HFFc6 (cell line): Measurements from ENCODE around the gene TTC23L. TPM values are rescaled to one million over a fixed set of nuclear protein-coding genes. Genes with fewer than 3 reads are reported as not detected.
A peak's percentile ranks its signal among the peaks of the same experiment; 100 is the strongest.

Experiments used
- DNase-seq: peaks from one replicate; pipeline ENCODE4 v3.0.0-alpha.2; 2018
- H3K27ac Mint-ChIP-seq: 2 replicates; pipeline ENCODE4 v1.8.0; 2020; ENCODE audit warnings: mild to moderate bottlenecking, mixed read lengths
- H3K27me3 Mint-ChIP-seq: 2 replicates; pipeline ENCODE4 v1.8.0; 2021; ENCODE audit warnings: mild to moderate bottlenecking, moderate library complexity, mixed read lengths; ENCODE audit not compliant: insufficient read depth
- H3K36me3 Mint-ChIP-seq: 2 replicates; pipeline ENCODE4 v1.8.0; 2021; ENCODE audit warnings: low read depth, mixed read lengths
- H3K4me1 Mint-ChIP-seq: 2 replicates; pipeline ENCODE4 v1.8.0; 2020; ENCODE audit warnings: low read depth, mixed read lengths
- H3K4me3 Mint-ChIP-seq: 2 replicates; pipeline ENCODE4 v1.8.0; 2020; ENCODE audit warnings: mild to moderate bottlenecking, moderate library complexity, mixed read lengths
- H3K9me3 Mint-ChIP-seq: 2 replicates; pipeline ENCODE4 v1.8.0; 2020; ENCODE audit warnings: mild to moderate bottlenecking, mixed read lengths
- total RNA-seq, 6 experiments: library from RNA; stranded (reverse); fragmentation: NEBNext Ultra II Directional; extraction: Animal tissue kit (Norgen Biotek cat#: 25700); gene quantifications; 2 replicates in 1 of 6; 3 replicates in 5 of 6; pipeline ENCODE4 v1.2.3, GENCODE V29; 2021
- TF ChIP-seq, protein P1 (sequence below): fragments of 200-600 bp; sonication (generic); IDR thresholded peaks from 2 replicates; pipeline ENCODE4 v1.5.0; 2021; ENCODE audit warnings: antibody characterized with exemption, mild to moderate bottlenecking

TTC23L gene
- total RNA-seq, 6 experiments from 2014 or later: not detected

DNA sequence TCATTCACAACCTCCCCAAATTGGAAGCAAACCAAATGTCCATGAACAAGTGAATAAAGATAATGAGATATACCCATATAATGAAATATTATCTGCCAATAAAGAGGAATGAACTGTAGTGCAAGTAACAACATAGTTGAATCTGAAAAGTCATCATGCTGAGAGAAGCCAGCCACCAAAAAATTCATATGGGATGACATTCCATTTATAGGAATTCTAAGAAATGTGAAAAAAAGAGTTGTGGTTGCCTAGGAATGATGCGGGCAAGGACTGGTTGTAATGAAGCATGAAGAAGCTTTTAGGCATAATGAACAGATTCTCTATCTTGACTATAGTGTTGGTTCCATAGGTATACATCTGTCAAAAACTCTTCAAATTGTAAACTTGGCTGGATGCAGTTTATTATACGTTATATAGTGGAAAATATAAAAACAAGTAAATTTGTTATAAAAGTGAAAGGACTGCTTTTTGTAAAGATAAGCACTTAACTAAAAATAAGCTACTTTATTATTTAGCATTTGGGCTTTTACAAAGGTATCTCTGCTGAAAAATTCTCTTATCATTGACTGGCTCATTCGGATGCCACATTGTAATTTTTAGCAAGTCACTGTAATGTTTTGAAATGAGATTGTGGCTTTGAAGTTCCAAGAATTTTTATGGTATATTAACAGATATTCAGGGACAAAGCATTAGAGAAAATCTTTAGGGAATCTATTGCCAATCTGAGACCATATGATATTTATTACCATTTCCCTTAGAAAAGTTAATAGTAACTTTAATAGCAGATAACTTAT, 21.2 kb upstream of the TTC23L start:
- TF ChIP-seq, protein P1, sequence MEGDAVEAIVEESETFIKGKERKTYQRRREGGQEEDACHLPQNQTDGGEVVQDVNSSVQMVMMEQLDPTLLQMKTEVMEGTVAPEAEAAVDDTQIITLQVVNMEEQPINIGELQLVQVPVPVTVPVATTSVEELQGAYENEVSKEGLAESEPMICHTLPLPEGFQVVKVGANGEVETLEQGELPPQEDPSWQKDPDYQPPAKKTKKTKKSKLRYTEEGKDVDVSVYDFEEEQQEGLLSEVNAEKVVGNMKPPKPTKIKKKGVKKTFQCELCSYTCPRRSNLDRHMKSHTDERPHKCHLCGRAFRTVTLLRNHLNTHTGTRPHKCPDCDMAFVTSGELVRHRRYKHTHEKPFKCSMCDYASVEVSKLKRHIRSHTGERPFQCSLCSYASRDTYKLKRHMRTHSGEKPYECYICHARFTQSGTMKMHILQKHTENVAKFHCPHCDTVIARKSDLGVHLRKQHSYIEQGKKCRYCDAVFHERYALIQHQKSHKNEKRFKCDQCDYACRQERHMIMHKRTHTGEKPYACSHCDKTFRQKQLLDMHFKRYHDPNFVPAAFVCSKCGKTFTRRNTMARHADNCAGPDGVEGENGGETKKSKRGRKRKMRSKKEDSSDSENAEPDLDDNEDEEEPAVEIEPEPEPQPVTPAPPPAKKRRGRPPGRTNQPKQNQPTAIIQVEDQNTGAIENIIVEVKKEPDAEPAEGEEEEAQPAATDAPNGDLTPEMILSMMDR: no peak

DNA sequence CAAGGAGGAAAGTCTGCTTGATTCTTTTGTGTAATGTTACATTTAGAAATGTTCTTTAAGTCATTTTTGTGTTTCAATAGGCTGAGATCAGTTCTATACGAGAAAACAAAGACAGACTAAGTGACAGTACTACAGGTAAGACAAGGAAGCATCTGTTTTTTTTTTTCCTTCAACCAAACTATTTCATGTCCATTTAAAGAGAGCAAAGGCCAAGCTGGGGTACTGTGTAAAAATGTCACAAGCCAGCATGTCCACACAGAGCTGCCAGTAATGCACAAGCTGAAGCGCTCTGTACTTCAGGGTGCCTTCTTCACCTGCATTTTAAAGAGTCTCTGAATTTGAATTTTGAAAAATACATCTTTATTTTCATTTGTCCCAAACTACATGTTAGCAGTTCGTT, 20.2 kb upstream of the TTC23L start:
- Mint-ChIP-seq H3K27me3 (peaks cover 4% of the 10 kb centered on the region), H3K4me1 (peaks cover 24% of the 10 kb centered on the region), H3K27ac (no peak overlapping the region), H3K4me3 (no peak overlapping the region), H3K36me3 (peaks cover 37% of the 10 kb centered on the region), H3K9me3 (no peaks in the 10 kb centered on the region)
- no peak for DNase-seq
- TF ChIP-seq, protein P1: no peak

More for the DNA sequence above, 21.2 kb upstream of the TTC23L start:
- peak; percentile 39 for DNase-seq
- Mint-ChIP-seq H3K4me1 (peaks cover 34% of the 10 kb centered on the region), H3K4me3 (no peak overlapping the region), H3K27ac (peak overlapping the region; percentile 63), H3K9me3 (no peaks in the 10 kb centered on the region), H3K36me3 (peaks cover 37% of the 10 kb centered on the region), H3K27me3 (no peaks in the 10 kb centered on the region)

DNA sequence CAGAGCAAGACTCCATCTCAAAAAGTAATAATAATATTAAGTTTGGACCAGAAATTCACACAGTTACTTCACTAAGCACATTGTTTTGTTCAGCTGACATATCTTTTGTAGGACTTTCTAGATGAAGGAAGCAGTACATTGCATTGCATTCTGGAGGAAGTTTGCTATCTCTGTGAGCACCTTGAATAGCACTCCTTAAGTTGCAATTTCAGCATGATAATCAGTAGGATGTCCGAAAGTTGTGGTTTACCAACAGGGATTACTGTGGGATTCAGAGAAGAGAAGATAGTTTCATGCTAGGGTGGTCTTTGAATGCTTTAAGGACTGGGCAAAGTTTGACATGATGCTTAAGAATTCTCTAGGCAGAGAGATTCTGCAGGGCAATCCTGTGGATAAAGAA, 18.4 kb upstream of the TTC23L start:
- Mint-ChIP-seq H3K4me1 (peaks cover 23% of the 10 kb centered on the region; the same call in 1 of the 2 replicates), H3K9me3 (no peaks in the 10 kb centered on the region), H3K27me3 (peaks cover 4% of the 10 kb centered on the region), H3K27ac (peak overlapping the region; percentile 5; the same call in 1 of the 2 replicates), H3K36me3 (peaks cover 40% of the 10 kb centered on the region), H3K4me3 (no peak overlapping the region)
- TF ChIP-seq, protein P1: no peak
- no peak for DNase-seq

DNA sequence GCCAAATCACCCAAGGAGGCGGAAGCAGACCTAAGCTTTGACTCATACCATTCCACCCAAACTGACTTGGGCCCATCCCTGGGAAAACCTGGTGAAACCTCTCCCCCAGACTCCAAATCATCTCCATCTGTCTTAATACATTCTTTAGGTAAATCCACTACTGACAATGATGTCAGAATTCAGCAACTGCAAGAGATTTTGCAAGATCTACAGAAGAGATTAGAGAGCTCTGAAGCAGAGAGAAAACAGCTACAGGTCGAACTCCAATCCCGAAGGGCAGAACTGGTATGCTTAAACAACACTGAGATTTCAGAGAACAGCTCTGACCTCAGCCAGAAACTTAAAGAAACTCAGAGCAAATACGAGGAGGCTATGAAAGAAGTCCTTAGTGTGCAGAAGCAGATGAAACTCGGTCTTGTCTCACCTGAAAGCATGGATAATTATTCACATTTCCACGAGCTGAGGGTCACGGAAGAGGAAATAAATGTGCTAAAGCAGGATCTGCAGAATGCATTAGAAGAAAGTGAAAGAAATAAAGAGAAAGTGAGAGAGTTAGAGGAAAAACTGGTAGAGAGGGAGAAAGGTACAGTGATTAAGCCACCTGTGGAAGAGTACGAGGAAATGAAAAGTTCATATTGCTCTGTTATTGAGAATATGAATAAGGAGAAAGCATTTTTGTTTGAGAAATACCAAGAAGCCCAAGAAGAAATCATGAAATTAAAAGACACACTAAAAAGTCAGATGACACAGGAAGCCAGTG, 15.8 kb upstream of the TTC23L start:
- Mint-ChIP-seq H3K36me3 (peaks cover 56% of the 10 kb centered on the region), H3K4me1 (peaks cover 8% of the 10 kb centered on the region; the same call in 1 of the 2 replicates), H3K27ac (no peak overlapping the region), H3K4me3 (no peak overlapping the region), H3K9me3 (no peaks in the 10 kb centered on the region), H3K27me3 (peaks cover 9% of the 10 kb centered on the region)
- TF ChIP-seq, protein P1: no peak
- no peak for DNase-seq

DNA sequence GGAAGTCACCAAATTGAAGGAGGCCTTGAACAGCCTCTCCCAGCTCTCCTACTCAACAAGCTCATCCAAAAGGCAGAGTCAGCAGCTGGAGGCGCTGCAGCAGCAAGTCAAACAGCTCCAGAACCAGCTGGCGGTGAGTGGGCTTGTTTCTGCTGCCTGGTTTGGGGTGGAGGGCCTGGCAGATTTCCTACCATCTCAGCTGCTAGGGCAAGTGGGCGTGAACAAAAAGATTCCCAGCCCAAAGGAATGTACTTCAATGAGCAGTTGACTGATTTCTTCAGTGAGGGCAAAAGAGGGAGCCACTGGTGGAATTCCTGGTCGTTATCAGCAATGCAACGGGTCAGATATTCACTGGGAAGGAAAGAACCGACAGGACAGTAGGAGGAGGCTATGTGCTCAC, 12.6 kb upstream of the TTC23L start:
- Mint-ChIP-seq H3K27me3 (peaks cover 10% of the 10 kb centered on the region), H3K9me3 (no peaks in the 10 kb centered on the region), H3K36me3 (peaks cover 63% of the 10 kb centered on the region), H3K4me1 (peaks cover under 1% of the 10 kb centered on the region; the same call in 1 of the 2 replicates), H3K4me3 (no peak overlapping the region), H3K27ac (no peak overlapping the region)
- DNase-seq: no peak
- TF ChIP-seq, protein P1: no peak
